NCI-H446 treated with DMSO at 0.1 percent for 48 hours (cell line): ENCODE data around the gene FGG.

Experiments used
- DNase-seq: peaks from one replicate; lab custom pipeline; 2025; lab: John Stamatoyannopoulos, UW

Gene FGG

GRCh38 chr4:154585369-154586018 is 27.0 kb downstream of the FGG start:
- no peak for DNase-seq

- no peak for DNase-seq
Measured at GRCh38 chr4:154584259-154584658, 28.2 kb downstream of the FGG start.

- DNase-seq, result no peak
Measured at GRCh38 chr4:154583677-154584076, 28.8 kb downstream of the FGG start.

- DNase-seq, result no peak
Measured at GRCh38 chr4:154583230-154583629, 29.2 kb downstream of the FGG start.

GRCh38 chr4:154582723-154583122 is 29.7 kb downstream of the FGG start:
- no peak for DNase-seq

- DNase-seq, result no peak
Measured at GRCh38 chr4:154579927-154580326, 32.5 kb downstream of the FGG start.

GRCh38 chr4:154578919-154579318 is 33.5 kb downstream of the FGG start:
- DNase-seq, result no peak

- DNase-seq, result no peak
Measured at GRCh38 chr4:154577324-154577723, 35.1 kb downstream of the FGG start.

GRCh38 chr4:154574311-154574710 is 38.1 kb downstream of the FGG start:
- DNase-seq, result no peak

- DNase-seq, result no peak
Measured at GRCh38 chr4:154573190-154573870, 39.1 kb downstream of the FGG start.

GRCh38 chr4:154569584-154569983 is 42.9 kb downstream of the FGG start:
- DNase-seq, result no peak

- no peak for DNase-seq
Measured at GRCh38 chr4:154569028-154569427, 43.4 kb downstream of the FGG start.

- no peak for DNase-seq
Measured at GRCh38 chr4:154566639-154567204, 45.7 kb downstream of the FGG start.

- DNase-seq, result no peak
Measured at GRCh38 chr4:154565704-154566103, 46.8 kb downstream of the FGG start.

- DNase-seq, result no peak
Measured at GRCh38 chr4:154564311-154564710, 48.1 kb downstream of the FGG start.

GRCh38 chr4:154562697-154563254 is 49.7 kb downstream of the FGG start, which contains the start of gene FGB:
TSS of gene FGB (plus strand) at chr4:154563011. CDS start at chr4:154563019, 8 bp downstream.
- no peak for DNase-seq

GRCh38 chr4:154560824-154561231 is 51.6 kb downstream of the FGG start:
- DNase-seq, result no peak

- DNase-seq, result no peak
Measured at GRCh38 chr4:154560419-154560801, 52.0 kb downstream of the FGG start.

GRCh38 chr4:154559494-154560418 is 52.7 kb downstream of the FGG start:
- DNase-seq, result no peak

- no peak for DNase-seq
Measured at GRCh38 chr4:154559141-154559493, 53.3 kb downstream of the FGG start.
